ENCODE results near the gene PRKCQ. TPM values are rescaled to one million over a fixed set of nuclear protein-coding genes. Genes with fewer than 3 reads are reported as not detected.

The PRKCQ gene
- total RNA-seq, 1 experiment from 2014 or later: 4.0 TPM

- Histone ChIP-seq H3K4me2 (no peak overlapping the region), H3K9me3 (ENCODE audit: insufficient read depth, low read depth) (no peaks in the 10 kb centered on the region), H3K4me3 (no peak overlapping the region), H3K4me1 (replicated peaks; ENCODE audit: insufficient read depth) (no peaks in the 10 kb centered on the region), H3K79me2 (ENCODE audit: low read depth) (no peaks in the 10 kb centered on the region), H3K36me3 (ENCODE audit: low read depth) (no peaks in the 10 kb centered on the region), H3K27ac (no peak overlapping the region), H2AFZ (no peak overlapping the region), H3K27me3 (ENCODE audit: insufficient read depth, low read depth) (no peaks in the 10 kb centered on the region), H3F3A (ENCODE audit: insufficient read depth, low read depth) (no peaks in the 10 kb centered on the region), H3K9me2 (ENCODE audit: insufficient read depth) (no peaks in the 10 kb centered on the region), H4K20me1 (ENCODE audit: insufficient read depth) (no peaks in the 10 kb centered on the region)
- ChIA-PET POLR2A (ENCODE audit: unreplicated experiment) (no interaction called here), CTCF (no interaction called here)
- no TSS peak for BruUV-seq (replicated peaks)
- intact Hi-C loops (cut with micrococcal nuclease; ENCODE audit: unreplicated experiment): no loop called here
- DNase-seq: no peak
- TF ChIP-seq EZH2 (IDR thresholded peaks at IDR 0.05; ENCODE audit: low read depth) (no peak), CTCF (conservative IDR thresholded peaks at IDR 0.05) (no peak)
Observed at GRCh38 chr10:6563731-6564130, 16.3 kb downstream of the PRKCQ start.

GRCh38 chr10:6563075-6563474 is 17.0 kb downstream of the PRKCQ start:
- Histone ChIP-seq H3K9me2 (ENCODE audit: insufficient read depth) (no peaks in the 10 kb centered on the region), H3K27ac (no peak overlapping the region), H3K79me2 (ENCODE audit: low read depth) (no peaks in the 10 kb centered on the region), H3K4me1 (replicated peaks; ENCODE audit: insufficient read depth) (no peaks in the 10 kb centered on the region), H3K4me3 (no peak overlapping the region), H3F3A (ENCODE audit: insufficient read depth, low read depth) (no peaks in the 10 kb centered on the region), H3K36me3 (ENCODE audit: low read depth) (no peaks in the 10 kb centered on the region), H3K9me3 (ENCODE audit: insufficient read depth, low read depth) (no peaks in the 10 kb centered on the region), H3K27me3 (ENCODE audit: insufficient read depth, low read depth) (no peaks in the 10 kb centered on the region), H2AFZ (no peak overlapping the region), H4K20me1 (ENCODE audit: insufficient read depth) (no peaks in the 10 kb centered on the region), H3K4me2 (no peak overlapping the region)
- intact Hi-C loops (cut with micrococcal nuclease; ENCODE audit: unreplicated experiment): no loop called here
- POLR2A ChIA-PET (ENCODE audit: unreplicated experiment): no interaction called here
- CTCF ChIA-PET: no interaction called here
- TF ChIP-seq EZH2 (IDR thresholded peaks at IDR 0.05; ENCODE audit: low read depth): no peak
- TF ChIP-seq CTCF (conservative IDR thresholded peaks at IDR 0.05): no peak
- no TSS peak for BruUV-seq (replicated peaks)
- DNase-seq: no peak

GRCh38 chr10:6562221-6562620 is 17.9 kb downstream of the PRKCQ start:
- H3K79me2 ChIP-seq (ENCODE audit: low read depth): no peaks in the 10 kb centered on the region
- H2AFZ ChIP-seq: no peak overlapping the region
- H3K4me3 ChIP-seq: no peak overlapping the region
- no peaks in the 10 kb centered on the region for H3K36me3 ChIP-seq (ENCODE audit: low read depth)
- DNase-seq: no peak
- intact Hi-C loops (cut with micrococcal nuclease; ENCODE audit: unreplicated experiment): no loop called here
- TF ChIP-seq EZH2 (IDR thresholded peaks at IDR 0.05; ENCODE audit: low read depth) (no peak), CTCF (conservative IDR thresholded peaks at IDR 0.05) (no peak)
- POLR2A ChIA-PET (ENCODE audit: unreplicated experiment): no interaction called here
- H3K4me1 ChIP-seq (replicated peaks; ENCODE audit: insufficient read depth): no peaks in the 10 kb centered on the region
- BruUV-seq (replicated peaks): no TSS peak
- no peaks in the 10 kb centered on the region for H3K9me2 ChIP-seq (ENCODE audit: insufficient read depth)
- no peaks in the 10 kb centered on the region for H3K27me3 ChIP-seq (ENCODE audit: insufficient read depth, low read depth)
- H3K9me3 ChIP-seq (ENCODE audit: insufficient read depth, low read depth): no peaks in the 10 kb centered on the region
- H3K27ac ChIP-seq: no peak overlapping the region
- CTCF ChIA-PET: no interaction called here
- no peak overlapping the region for H3K4me2 ChIP-seq
- no peaks in the 10 kb centered on the region for H4K20me1 ChIP-seq (ENCODE audit: insufficient read depth)
- H3F3A ChIP-seq (ENCODE audit: insufficient read depth, low read depth): no peaks in the 10 kb centered on the region
